HT1080 (cell line): ENCODE data around the gene ABCB6. TPM values are rescaled to one million over a fixed set of nuclear protein-coding genes. Genes with fewer than 3 reads are reported as not detected.
"Not testable (repeated sequence)": the region's sequence is repeated elsewhere in the genome, so short reads cannot be mapped to it uniquely, and the experiment has no call there.

Experiments used
- DNase-seq: peaks from one replicate; pipeline ENCODE4 v3.0.0-alpha.2; 2015; ENCODE audit warnings: low read depth
- total RNA-seq: library from RNA; depleted of rRNA; stranded (reverse); fragments of >200 nt; shearing (Covaris generic); gene quantifications from 2 replicates; pipeline ENCODE4 v1.2.3, GENCODE V29; 2014

Gene ABCB6
- total RNA-seq, 1 experiment from 2014 or later, result 21.4 TPM

DNA sequence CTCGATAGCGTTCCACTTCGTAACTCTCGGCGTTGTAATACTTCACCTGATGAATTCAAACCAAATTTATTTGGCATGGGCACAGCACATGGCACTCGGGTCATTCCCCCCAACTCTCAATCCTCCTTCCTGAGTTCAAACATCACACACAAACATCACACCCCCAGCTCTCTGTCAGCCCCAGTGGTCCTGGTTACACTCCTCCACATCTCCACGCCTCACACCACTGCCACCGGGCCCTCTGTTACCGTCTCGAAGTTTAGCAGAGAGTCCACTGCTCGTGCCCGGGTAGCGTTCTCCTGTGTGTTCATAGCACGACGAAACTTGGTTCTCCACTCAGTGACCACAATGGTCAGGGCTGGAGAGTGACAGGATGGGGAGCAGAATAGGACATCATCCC, 4.6 kb downstream of the ABCB6 start:
- DNase-seq, result no peak

DNA sequence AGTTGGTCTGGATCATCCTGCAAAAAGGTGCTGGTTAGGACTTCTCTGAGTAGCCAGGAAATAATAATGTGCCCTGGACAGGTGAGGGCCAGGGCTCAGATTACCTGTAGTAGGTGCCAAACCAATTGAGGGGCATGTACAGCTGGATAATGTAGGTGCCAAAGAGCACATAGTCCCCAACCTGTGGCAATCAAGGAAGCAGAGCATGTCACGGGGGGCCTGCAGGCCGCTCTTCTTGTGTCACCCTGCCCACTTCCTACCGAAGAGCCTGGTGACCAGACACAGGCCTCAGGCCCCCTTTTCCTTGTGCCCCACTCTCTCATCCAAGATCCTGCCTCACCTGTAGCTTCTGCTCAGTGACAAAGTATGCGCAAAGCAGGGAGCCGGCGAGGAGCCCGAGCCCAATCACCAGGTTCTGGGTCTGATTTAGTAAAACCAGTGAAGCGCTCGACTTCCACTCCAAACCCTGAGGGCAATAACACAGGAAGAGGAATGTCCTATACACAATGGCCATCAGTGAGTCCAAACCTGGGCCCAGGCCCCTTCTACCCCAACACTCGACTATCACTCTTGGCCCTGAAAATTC, 5.2 kb downstream of the ABCB6 start:
- no peak for DNase-seq

DNA sequence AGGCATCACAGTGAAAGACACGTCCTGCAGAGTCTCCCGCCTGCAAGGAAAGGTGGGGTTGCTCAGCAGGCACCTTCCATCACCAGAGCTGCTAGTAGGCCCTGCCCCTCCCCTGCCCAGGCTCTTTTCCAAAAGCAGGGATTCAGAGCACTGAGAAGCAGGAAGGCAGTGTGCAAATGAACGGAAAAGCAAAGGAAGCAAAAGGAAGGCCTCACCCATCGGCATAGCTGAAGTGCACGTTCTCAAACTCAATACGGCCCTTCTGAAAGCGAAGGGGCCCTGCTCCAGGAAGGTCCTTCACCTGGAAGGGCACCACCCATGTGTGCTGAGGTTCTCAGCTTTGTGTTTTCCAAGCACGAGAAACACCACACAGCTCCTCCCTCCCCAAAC, 5.7 kb downstream of the ABCB6 start:
- no peak for DNase-seq

DNA sequence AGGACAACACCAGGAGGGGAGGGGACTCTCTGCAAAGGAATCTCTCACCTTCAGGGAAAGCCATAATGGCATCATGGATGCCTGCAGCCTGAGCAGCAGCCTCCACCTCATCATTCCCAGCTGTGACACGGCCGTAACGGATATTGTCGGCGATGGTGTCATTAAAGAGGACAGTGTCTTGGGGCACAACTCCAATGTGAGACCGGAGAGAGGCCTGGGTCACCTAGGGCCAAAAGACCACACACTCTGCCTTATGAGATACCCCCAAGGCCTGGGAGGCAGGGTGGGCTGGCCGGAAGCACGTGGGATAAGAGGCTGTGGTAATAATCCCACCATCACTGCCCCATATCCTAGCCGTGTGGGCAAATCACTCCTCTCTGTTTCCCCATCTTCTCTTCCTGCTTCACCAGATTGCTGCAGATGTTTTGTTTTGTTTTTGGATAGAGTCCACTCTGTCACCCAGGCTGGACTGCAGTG, 7.8 kb downstream of the ABCB6 start:
- DNase-seq, result no peak

DNA sequence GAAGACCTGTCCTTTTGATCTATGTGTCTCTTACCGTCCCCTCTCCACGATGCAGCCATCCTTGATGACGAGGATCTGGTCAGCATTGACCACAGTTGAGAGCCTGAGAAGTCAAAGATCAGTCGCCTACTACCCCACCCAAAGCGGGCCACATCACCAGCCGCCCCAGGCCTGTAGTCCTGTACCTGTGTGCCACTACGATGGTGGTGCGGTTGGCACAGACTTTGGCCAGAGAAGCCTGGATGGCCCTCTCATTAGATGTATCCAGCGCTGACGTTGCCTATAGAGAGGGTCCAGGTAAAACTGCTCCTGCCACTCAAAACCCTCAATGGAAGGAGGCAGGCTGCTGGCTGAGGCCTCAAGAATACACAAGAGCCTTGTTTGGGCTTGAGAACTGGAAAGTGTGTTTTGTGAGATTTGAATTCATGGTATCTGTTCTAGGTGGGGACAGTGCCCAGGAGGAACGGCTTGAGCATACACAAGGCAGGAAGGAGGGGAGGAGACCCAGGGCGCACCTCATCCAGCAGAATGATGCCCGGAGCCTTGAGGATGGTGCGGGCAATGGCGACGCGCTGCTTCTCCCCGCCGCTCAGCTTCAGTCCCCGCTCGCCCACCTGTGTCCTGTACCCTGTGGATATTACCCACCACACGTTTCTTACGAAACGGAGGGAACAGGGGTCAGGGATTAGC, 8.4 kb downstream of the ABCB6 start:
- DNase-seq, result no peak

DNA sequence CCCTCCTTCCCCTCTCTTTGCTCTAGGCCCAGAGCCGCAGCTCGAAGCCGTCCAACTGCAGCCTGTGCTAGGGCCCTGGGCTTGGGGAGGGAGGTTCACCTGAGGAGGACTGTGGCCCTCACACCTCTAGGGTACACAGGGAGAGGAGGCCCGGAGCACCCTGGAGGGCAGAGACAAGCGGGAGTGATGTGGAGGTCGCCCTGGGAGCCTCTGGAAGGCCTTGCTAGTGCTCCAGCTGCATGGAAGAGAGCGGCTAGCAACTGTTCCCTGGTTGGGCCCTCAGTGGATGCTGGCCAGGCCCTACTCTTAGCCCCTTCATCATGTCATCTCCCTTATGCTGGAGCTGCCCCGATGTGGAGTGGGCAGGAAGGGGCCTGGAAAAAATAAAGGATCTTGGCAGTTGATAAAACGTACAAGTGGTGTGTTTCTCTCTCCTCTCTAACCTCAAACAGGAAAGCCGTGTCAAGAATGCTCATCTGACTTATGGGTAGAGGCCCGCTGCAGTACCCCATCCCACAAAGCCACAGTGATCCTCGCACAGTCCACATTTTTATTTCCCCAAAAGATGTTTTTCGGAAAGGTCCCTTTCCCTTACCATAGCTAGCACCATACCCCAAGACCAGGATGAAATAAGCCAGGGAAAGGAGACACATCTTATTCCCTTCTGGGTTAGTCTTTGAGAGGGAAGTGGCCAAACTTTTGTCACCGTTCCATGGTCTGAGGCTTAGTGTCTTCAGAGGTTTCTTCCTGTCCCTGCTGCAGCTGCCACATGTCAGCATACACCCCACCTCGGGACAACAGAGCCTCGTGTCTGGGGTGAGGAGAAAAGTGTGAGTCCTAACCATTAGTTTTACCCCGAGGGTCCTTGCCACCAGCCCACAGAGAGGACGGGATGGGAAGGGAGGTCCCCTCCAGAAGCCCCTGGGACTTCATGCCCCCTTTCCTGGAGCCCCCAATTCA, 9.2 kb downstream of the ABCB6 start:
- DNase-seq, result no peak

DNA sequence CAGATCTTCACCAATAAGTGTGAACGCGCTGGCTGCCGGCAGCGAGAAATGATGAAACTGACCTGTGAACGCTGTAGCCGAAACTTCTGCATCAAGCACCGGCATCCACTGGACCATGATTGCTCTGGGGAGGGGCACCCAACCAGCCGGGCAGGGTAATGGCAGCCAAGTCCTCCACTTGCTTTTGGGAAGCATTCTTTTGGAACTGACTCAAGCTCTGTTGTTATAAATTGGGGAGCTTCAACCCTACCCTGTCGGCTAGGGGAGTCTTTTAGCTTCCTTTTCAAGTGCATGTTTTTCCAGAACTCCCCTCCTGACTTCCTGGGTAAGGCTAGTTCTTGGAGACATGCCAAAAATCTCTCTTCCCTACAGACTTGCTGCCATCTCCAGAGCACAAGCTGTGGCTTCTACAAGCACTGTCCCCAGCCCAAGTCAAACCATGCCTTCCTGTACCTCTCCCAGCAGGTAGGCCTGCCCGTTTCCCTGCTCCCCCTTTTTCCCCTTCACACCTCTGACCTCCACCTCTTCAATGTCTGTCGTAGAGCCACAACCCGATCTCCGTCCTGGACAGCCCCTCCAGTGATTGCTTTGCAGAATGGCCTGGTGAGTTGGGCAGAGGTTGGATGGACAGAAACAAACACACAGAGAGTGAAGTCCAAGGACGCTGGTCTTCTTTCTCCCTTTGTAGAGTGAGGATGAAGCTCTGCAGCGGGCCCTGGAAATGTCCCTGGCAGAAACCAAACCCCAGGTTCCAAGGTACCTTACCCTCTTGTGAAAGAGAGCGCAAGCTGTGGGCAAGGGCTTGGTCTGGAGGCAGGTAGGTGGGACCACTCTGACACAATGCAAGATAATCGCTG, 10.6 kb downstream of the ABCB6 start:
- no peak for DNase-seq

DNA sequence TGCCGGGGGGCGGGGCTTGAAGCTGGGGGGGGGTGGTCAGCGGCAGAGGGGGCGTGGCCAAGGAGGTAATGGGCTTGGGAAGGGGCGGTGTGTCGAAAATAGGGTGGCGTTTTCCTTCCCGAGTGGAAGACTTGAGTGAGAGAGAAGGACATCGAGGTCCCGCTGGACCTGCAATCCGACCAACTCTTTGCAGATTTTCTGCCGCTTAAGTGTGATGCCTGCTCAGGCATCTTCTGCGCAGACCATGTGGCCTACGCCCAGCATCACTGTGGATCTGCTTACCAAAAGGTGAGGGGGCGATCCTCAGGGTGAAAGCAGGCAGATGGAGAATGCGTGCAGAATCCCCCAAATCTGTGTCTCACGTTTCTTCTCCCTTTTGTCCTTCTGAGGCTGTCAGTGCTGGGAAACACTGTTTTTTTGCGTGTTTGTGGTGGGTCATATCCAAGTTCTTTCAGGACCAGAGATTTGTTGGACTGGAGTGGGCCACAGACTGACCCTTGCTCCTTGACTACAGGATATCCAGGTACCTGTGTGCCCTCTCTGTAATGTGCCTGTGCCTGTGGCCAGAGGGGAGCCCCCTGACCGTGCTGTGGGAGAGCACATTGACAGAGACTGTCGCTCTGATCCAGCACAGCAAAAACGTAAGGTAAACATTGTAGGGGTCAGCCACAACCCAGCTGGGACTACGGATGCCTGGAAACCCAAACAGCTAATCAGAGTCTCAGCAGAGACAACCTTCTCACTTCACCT, 11.4 kb downstream of the ABCB6 start:
- DNase-seq, result no peak

DNA sequence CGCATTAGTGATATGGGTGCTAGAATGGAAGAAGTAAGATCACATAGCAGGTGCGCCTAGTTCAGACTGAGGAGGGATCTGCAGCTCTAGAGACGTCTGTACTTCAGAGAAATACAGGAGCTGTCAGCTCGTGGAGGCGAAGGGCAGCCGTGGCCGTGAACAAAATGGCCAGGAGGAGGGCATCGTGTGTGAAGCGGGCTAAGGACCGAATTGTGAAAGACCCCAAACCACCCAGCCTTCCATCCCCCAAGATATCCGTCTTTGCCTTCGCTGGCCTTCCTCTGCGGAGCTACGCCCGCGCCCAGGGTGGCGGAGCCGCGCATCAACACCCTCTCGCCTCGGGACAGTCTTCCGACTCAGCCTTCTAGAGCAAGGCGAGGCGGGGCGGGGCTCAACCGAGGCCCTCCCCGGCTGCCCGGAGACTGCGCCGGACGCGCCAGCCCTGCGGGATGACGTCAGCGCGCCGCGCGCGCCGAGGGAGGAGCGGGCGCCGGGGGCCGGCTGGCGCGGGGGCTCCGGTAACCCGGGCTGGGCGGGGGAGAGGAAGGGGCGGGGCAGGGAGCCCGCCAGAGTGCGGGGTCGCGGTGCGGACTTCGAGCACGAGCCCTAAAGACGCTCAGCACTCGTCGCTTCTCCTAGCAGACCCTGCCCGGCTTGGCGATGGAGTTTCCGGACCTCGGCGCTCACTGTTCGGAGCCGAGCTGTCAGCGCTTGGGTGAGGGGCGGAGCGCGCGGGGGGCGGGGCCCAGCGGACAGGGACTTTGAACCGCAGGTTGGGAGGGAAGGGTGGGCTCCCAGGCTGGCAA, 12.2 kb downstream of the ABCB6 start, which contains the start of gene ZFAND2B:
Gene ZFAND2B, plus strand, starts transcription at position 455 of the 806 bp plus-strand sequence. Its CDS starts 206 bp downstream, at position 661.
- DNase-seq, result peak; percentile 88

DNA sequence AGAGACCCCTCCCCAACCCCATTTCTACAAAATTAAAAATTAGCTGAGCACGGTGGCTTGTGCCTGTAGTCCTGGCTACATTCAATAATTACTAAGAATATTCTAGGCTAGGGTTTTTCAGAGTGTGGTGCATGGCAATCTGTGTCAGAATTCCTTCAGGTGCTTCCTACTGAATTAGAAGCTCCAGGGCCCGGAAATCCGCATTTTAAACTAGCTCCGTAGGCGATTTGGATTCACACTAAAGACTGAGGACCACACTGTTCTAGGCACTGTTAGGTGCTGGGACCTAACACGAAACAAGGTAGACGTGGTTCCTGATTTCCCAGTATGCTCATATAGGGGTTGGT, 12.8 kb downstream of the ABCB6 start:
- DNase-seq, result no peak

DNA sequence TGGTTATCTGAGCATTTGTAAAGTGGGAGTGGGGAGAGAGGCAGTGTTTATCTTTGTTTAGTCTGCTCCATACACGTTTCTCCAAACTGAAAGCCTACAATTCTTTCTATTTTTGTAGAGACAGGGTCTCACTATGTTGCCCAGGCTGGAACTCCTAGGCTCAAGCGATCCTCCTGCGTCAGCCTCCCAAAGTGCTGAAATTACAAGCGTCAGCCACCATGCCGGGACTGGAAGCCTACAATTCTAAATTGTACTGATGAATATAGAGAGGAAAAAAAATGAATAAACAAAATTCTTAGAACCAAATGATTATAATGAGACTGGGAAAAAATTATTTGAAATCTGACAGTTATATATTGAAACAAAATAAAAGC, 13.6 kb downstream of the ABCB6 start:
- no peak for DNase-seq

DNA sequence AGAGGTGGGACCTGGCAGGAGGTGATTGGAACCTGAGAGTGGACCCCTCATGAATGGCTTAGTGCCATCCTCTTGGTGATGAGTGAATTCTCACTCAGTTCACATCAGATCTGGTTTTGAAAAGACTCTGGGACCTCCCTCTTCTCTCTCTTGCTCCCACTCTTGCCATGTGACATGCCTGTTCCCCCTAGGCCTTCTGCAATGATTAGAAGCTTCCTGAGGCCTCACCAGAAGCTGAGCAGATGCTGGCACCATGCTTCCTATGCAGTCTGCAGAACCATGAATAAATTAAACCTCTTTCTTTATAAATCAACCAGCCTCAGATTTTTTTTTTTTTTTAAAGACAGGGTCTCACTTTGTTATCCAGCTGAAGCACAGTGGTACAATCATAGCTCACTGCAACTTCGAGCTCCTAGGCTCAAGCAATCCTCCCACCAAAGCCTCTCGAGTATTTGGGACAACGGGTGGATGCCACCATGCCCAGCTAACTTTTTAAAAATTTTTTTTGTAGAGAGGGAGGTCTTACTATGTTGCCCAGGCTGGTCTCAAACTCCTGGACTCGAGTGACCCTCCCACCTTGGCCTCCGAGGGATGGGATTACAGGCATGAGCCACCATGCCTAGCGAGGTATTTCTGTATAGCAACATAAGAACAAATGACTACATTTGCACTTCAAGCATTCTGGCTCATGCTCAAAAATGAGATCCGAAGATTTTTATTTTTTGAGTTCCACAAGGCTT, 14.2 kb downstream of the ABCB6 start:
- no peak for DNase-seq

DNA sequence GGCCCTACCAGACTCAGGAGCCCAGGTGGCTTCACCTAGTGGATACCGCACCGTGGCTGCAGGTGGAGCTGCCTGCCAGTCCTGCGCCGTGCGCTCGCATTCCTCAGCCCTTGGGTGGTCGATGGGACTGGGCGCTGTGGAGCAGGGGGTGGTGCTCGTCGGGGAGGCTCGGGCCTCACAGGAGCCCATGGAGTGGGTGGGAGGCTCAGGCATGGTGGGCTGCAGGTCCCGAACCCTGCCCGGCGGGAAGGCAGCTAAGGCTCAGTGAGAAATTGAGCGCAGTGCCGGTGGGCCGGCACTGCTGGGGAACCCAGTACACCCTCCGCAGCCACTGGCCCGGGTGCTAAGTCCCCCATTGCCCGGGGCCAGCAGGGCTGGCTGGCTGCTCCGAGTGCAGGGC, 17.4 kb downstream of the ABCB6 start:
- not testable (repeated sequence) for DNase-seq

DNA sequence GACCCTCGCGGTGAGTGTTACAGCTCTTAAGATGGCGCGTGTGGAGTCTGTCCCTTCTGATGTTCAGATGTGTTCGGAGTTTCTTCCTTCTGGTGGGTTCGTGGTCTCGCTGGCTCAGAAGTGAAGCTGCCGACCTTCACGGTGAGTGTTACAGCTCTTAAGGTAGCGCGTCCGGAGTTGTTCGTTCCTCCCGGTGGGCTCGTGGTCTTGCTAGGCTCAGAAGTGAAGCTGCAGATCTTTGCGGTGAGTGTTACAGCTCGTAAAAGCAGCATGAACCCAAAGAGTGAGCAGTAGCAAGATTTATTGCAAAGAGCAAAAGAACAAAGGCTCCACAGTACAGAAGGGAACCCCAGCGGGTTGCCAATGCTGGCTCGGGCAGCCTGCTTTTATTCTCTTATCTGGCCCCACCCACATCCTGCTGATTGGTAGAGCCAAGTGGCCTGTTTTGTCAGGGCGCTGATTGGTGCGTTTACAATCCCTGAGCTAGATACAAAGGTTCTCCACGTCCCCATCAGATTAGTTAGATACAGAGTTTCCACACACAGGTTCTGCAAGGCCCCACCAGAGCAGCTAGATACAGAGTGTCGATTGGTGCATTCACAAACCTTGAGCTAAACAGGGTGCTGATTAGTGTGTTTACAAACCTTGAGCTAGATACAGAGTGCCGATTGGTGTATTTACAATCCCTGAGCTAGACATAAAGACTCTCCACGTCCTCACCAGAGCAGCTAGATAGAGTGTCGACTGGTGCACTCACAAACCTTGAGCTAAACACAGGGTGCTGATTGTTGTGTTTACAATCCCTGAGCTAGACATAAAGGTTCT, 18.0 kb downstream of the ABCB6 start:
- peak; percentile 42 for DNase-seq

DNA sequence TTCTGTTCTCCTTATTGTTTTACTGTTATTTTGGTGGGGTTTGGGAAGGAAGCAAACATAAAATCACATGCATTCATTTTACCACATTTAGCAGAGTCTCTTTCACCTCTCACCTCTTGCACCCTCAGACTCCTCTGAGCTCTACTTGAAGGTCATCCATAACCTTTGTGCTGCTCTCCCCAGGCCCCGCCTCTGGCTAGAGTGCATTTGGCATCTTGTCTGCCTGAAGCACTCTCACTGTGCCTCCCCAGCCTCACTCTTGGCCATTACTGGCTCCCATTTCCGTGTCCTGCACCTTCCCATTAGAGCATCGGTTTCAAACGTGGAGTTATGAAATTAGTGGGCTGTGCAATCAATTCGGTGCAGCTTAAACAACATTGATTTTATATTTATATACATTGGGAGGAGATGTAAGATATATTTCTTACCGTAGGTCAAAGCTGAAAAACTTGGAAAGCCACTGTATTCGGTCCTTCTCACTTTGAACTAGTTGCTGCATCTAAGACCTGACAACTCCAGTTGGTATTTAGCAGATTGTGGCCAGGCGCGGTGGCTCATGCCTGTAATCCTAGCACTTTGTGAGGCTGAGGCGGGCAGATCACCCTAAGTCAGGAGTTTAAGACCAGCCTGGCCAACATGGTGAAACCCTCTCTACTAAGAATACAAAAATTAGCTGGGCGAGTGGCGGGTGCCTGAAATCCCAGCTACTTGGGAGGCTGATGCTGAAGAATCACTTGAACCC, 19.1 kb downstream of the ABCB6 start:
- DNase-seq, result no peak

DNA sequence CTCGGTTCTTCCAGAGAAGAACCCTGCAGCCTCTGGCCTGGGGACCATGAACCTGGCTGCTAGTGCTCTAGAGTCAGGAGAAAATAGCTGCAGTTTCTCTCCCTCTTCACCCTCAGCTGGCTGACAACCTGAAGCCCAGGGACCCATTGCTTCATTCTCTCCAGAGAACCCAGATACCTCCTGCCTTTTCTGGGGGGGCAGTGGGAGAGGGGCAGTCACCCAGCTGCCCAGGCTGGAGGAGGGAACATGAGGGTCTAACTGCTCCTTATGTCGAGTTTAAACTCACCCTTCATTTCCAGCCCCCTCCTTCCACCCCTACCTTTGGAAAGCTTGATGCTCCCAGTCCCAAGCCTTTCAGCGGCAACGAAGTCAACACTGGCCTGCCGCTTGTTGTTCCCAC, 19.8 kb downstream of the ABCB6 start:
- no peak for DNase-seq

DNA sequence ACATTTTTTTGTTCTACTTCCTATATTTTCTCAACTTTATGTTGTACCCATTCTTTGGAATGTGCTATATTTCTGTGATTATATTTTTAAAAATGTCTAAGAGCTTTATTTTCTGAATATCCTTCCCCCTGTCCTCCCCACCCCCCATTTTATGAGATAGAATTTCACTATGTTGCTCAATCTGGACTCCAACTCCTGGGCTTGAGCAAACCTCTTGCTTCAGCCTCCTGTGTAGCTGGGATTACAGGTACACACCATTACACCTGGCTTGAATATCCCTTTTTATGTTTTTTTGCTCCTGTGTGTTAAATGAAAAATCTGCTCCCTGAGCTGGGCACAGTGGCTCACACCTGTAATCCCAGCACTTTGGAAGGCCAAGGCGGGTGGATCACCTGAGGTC, 21.4 kb downstream of the ABCB6 start:
- DNase-seq, result no peak
